Measurements from ENCODE around the gene DENND5B.
"Not testable (repeated sequence)": the region's sequence is repeated elsewhere in the genome, so short reads cannot be mapped to it uniquely, and the experiment has no call there.

DENND5B gene

GRCh38 chr12:31582155-31582554, 8.8 kb downstream of the DENND5B start:
- no peaks in the 10 kb centered on the region for H3K36me3 ChIP-seq (ENCODE audit: control insufficient read depth, insufficient read depth, low read length)
- no peak overlapping the region for H3K27ac ChIP-seq (ENCODE audit: insufficient read depth, low read length, poor library complexity, severe bottlenecking)
- H3K4me3 ChIP-seq (ENCODE audit: insufficient read depth, low read depth, low read length, poor library complexity, severe bottlenecking) = no peak overlapping the region
- no peak for DNase-seq
- no peaks in the 10 kb centered on the region for H3K9me3 ChIP-seq (ENCODE audit: control insufficient read depth, low read length)
- H3K27me3 ChIP-seq (replicated peaks; ENCODE audit: control insufficient read depth, insufficient read depth, low read length, poor library complexity, severe bottlenecking) = peaks cover 6% of the 10 kb centered on the region
- no peaks in the 10 kb centered on the region for H3K4me1 ChIP-seq (ENCODE audit: control insufficient read depth, insufficient read depth, low read length, poor library complexity, severe bottlenecking)

DNA sequence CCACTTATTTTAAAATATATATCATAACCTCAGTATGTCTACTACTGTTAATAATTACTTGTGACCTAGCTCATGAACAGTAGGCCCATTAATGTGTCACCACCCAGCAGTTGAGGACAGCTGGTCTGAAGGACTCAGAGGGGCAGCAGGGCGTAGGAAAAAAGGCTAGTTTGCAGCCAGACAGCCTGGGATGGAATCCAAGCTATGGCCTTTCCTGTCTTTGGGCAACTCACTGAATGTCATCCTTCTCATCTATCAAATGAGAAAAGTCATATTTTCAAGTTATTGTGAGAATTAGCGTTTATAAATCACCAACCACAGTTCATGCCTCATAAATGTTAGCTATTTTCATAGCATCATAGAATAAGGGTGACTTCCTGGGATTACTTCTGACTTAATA, 12.3 kb downstream of the DENND5B start:
- Histone ChIP-seq H3K27ac (ENCODE audit: insufficient read depth, low read length, poor library complexity, severe bottlenecking) (no peak overlapping the region), H3K4me1 (ENCODE audit: control insufficient read depth, insufficient read depth, low read length, poor library complexity, severe bottlenecking) (no peaks in the 10 kb centered on the region), H3K27me3 (replicated peaks; ENCODE audit: control insufficient read depth, insufficient read depth, low read length, poor library complexity, severe bottlenecking) (no peaks in the 10 kb centered on the region), H3K4me3 (ENCODE audit: insufficient read depth, low read depth, low read length, poor library complexity, severe bottlenecking) (no peak overlapping the region), H3K36me3 (ENCODE audit: control insufficient read depth, insufficient read depth, low read length) (no peaks in the 10 kb centered on the region), H3K9me3 (ENCODE audit: control insufficient read depth, low read length) (no peaks in the 10 kb centered on the region)
- no peak for DNase-seq

- Histone ChIP-seq H3K27ac (ENCODE audit: insufficient read depth, low read length, poor library complexity, severe bottlenecking) (no peak overlapping the region), H3K4me3 (ENCODE audit: insufficient read depth, low read depth, low read length, poor library complexity, severe bottlenecking) (no peak overlapping the region)
- no peak for DNase-seq
Observed at GRCh38 chr12:31574803-31575575, 15.9 kb downstream of the DENND5B start.

DNA sequence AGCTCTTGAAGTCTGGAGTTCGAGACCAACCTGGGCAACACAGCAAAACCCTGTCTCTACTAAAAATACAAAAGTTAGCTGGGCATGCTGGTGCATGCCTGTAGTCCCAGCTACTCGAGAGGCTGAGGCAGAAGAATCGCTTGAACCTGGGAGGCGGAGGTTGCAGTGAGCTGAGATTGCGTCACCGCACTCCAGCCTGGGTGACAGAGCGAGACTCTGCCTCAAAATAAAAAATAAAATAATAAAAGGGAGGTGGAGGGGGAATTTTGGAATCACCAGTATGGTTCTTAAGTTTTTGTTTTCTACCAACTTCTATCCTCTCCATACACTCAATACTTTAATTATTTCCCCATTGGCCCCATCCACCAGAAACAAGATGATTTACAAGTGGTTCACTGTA, 16.6 kb downstream of the DENND5B start:
- H3K27me3 ChIP-seq (replicated peaks; ENCODE audit: control insufficient read depth, insufficient read depth, low read length, poor library complexity, severe bottlenecking); H3K4me1 ChIP-seq (ENCODE audit: control insufficient read depth, insufficient read depth, low read length, poor library complexity, severe bottlenecking); DNase-seq; H3K27ac ChIP-seq (ENCODE audit: insufficient read depth, low read length, poor library complexity, severe bottlenecking); H3K36me3 ChIP-seq (ENCODE audit: control insufficient read depth, insufficient read depth, low read length); H3K9me3 ChIP-seq (ENCODE audit: control insufficient read depth, low read length); H3K4me3 ChIP-seq (ENCODE audit: insufficient read depth, low read depth, low read length, poor library complexity, severe bottlenecking): not testable (repeated sequence)

More at GRCh38 chr12:31574803-31575575, 15.9 kb downstream of the DENND5B start:
- Histone ChIP-seq H3K4me1 (ENCODE audit: control insufficient read depth, insufficient read depth, low read length, poor library complexity, severe bottlenecking) (no peaks in the 10 kb centered on the region), H3K36me3 (ENCODE audit: control insufficient read depth, insufficient read depth, low read length) (no peaks in the 10 kb centered on the region), H3K27me3 (replicated peaks; ENCODE audit: control insufficient read depth, insufficient read depth, low read length, poor library complexity, severe bottlenecking) (no peaks in the 10 kb centered on the region), H3K9me3 (ENCODE audit: control insufficient read depth, low read length) (no peaks in the 10 kb centered on the region)

DNA sequence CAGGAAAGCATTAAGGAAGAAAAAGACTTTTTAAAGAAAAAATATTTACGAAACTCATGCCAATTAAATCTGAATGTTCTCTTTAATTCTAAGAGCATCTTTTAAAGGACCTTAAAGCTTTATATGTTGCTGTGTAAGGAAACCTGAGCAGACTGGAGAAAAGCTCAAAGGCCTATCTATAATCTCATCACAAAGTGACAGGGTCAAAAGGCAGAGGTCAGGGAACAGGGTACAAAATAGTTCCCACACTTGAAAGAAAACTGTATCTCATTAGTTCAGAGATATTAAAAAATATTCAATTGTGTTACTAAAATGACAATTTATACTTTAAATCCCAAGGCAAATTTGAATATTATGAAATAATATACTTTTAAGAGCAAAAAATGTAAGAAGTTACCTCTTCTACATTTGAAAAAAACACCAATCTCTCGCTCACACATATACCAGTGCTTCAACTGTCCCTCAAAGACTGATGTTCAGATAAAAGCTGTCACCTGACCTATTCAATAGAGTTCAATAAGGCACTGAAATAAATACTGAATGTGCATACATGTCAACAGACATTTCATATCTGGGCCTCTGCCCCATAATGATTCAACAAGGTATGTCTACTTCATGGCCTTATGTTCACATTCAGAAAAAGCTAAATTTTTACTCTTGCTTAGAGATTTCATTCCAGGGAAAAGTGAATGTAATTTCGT, 17.9 kb downstream of the DENND5B start:
- Histone ChIP-seq H3K4me1 (ENCODE audit: control insufficient read depth, insufficient read depth, low read length, poor library complexity, severe bottlenecking) (no peaks in the 10 kb centered on the region), H3K27ac (ENCODE audit: insufficient read depth, low read length, poor library complexity, severe bottlenecking) (no peak overlapping the region), H3K4me3 (ENCODE audit: insufficient read depth, low read depth, low read length, poor library complexity, severe bottlenecking) (no peak overlapping the region), H3K27me3 (replicated peaks; ENCODE audit: control insufficient read depth, insufficient read depth, low read length, poor library complexity, severe bottlenecking) (no peaks in the 10 kb centered on the region), H3K36me3 (ENCODE audit: control insufficient read depth, insufficient read depth, low read length) (no peaks in the 10 kb centered on the region), H3K9me3 (ENCODE audit: control insufficient read depth, low read length) (no peaks in the 10 kb centered on the region)
- DNase-seq = no peak

GRCh38 chr12:31570880-31571279, 20.1 kb downstream of the DENND5B start:
- H3K36me3 ChIP-seq (ENCODE audit: control insufficient read depth, insufficient read depth, low read length) = no peaks in the 10 kb centered on the region
- H3K27ac ChIP-seq (ENCODE audit: insufficient read depth, low read length, poor library complexity, severe bottlenecking) = no peak overlapping the region
- H3K4me3 ChIP-seq (ENCODE audit: insufficient read depth, low read depth, low read length, poor library complexity, severe bottlenecking) = no peak overlapping the region
- no peaks in the 10 kb centered on the region for H3K9me3 ChIP-seq (ENCODE audit: control insufficient read depth, low read length)
- no peaks in the 10 kb centered on the region for H3K27me3 ChIP-seq (replicated peaks; ENCODE audit: control insufficient read depth, insufficient read depth, low read length, poor library complexity, severe bottlenecking)
- H3K4me1 ChIP-seq (ENCODE audit: control insufficient read depth, insufficient read depth, low read length, poor library complexity, severe bottlenecking) = no peaks in the 10 kb centered on the region
- DNase-seq = no peak

GRCh38 chr12:31569517-31569916, 21.4 kb downstream of the DENND5B start:
- not testable (repeated sequence) for H3K4me1 ChIP-seq (ENCODE audit: control insufficient read depth, insufficient read depth, low read length, poor library complexity, severe bottlenecking); H3K27ac ChIP-seq (ENCODE audit: insufficient read depth, low read length, poor library complexity, severe bottlenecking); H3K36me3 ChIP-seq (ENCODE audit: control insufficient read depth, insufficient read depth, low read length); H3K4me3 ChIP-seq (ENCODE audit: insufficient read depth, low read depth, low read length, poor library complexity, severe bottlenecking); H3K9me3 ChIP-seq (ENCODE audit: control insufficient read depth, low read length); DNase-seq; H3K27me3 ChIP-seq (replicated peaks; ENCODE audit: control insufficient read depth, insufficient read depth, low read length, poor library complexity, severe bottlenecking)

DNA sequence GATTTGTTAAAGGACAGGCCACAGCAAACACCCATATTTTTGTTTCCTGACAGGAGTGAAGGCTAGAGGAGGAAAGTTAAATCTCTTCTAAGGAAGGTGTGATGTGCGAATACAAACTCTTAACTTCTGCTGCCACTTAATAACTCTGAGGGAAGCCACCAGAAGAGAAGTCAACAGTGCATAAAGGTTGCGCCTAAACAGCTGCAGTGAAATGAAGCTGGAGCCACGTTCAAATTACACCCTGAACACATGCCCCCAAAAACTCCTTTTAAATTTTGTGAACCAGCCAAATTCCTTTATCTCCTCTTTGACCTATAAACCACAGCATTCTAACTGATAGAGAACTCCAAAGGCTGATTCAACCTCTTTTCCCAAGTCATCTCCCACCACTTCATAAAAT, 22.4 kb downstream of the DENND5B start:
- Histone ChIP-seq H3K4me3 (ENCODE audit: insufficient read depth, low read depth, low read length, poor library complexity, severe bottlenecking) (no peak overlapping the region), H3K9me3 (ENCODE audit: control insufficient read depth, low read length) (no peaks in the 10 kb centered on the region), H3K36me3 (ENCODE audit: control insufficient read depth, insufficient read depth, low read length) (no peaks in the 10 kb centered on the region), H3K27ac (ENCODE audit: insufficient read depth, low read length, poor library complexity, severe bottlenecking) (no peak overlapping the region), H3K27me3 (replicated peaks; ENCODE audit: control insufficient read depth, insufficient read depth, low read length, poor library complexity, severe bottlenecking) (no peaks in the 10 kb centered on the region), H3K4me1 (ENCODE audit: control insufficient read depth, insufficient read depth, low read length, poor library complexity, severe bottlenecking) (no peaks in the 10 kb centered on the region)
- no peak for DNase-seq

- no peaks in the 10 kb centered on the region for H3K9me3 ChIP-seq (ENCODE audit: control insufficient read depth, low read length)
- DNase-seq = no peak
- H3K27ac ChIP-seq (ENCODE audit: insufficient read depth, low read length, poor library complexity, severe bottlenecking) = no peak overlapping the region
- H3K4me3 ChIP-seq (ENCODE audit: insufficient read depth, low read depth, low read length, poor library complexity, severe bottlenecking) = no peak overlapping the region
- H3K27me3 ChIP-seq (replicated peaks; ENCODE audit: control insufficient read depth, insufficient read depth, low read length, poor library complexity, severe bottlenecking) = no peaks in the 10 kb centered on the region
- H3K4me1 ChIP-seq (ENCODE audit: control insufficient read depth, insufficient read depth, low read length, poor library complexity, severe bottlenecking) = no peaks in the 10 kb centered on the region
- H3K36me3 ChIP-seq (ENCODE audit: control insufficient read depth, insufficient read depth, low read length) = no peaks in the 10 kb centered on the region
Observed at GRCh38 chr12:31567029-31567428, 23.9 kb downstream of the DENND5B start.

- no peaks in the 10 kb centered on the region for H3K27me3 ChIP-seq (replicated peaks; ENCODE audit: control insufficient read depth, insufficient read depth, low read length, poor library complexity, severe bottlenecking)
- H3K9me3 ChIP-seq (ENCODE audit: control insufficient read depth, low read length) = no peaks in the 10 kb centered on the region
- H3K27ac ChIP-seq (ENCODE audit: insufficient read depth, low read length, poor library complexity, severe bottlenecking) = no peak overlapping the region
- H3K36me3 ChIP-seq (ENCODE audit: control insufficient read depth, insufficient read depth, low read length) = no peaks in the 10 kb centered on the region
- H3K4me1 ChIP-seq (ENCODE audit: control insufficient read depth, insufficient read depth, low read length, poor library complexity, severe bottlenecking) = no peaks in the 10 kb centered on the region
- no peak overlapping the region for H3K4me3 ChIP-seq (ENCODE audit: insufficient read depth, low read depth, low read length, poor library complexity, severe bottlenecking)
- no peak for DNase-seq
Observed at GRCh38 chr12:31566547-31566946, 24.4 kb downstream of the DENND5B start.
